ENCODE measurements around the gene SCARF1. TPM values are rescaled to one million over a fixed set of nuclear protein-coding genes. Genes with fewer than 3 reads are reported as not detected.

The SCARF1 gene
- total RNA-seq, 1 experiment from 2014 or later = 0.14 TPM

- Histone ChIP-seq H3K36me3 (ENCODE audit: control insufficient read depth, insufficient read depth, low read length) (no peaks in the 10 kb centered on the region; the same call in 1 of the 2 replicates), H3K27me3 (replicated peaks; ENCODE audit: control insufficient read depth, insufficient read depth, low read length) (no peaks in the 10 kb centered on the region), H3K4me1 (no peaks in the 10 kb centered on the region), H3K9me3 (peaks cover 6% of the 10 kb centered on the region; the same call in 1 of the 2 replicates), H3K4me3 (ENCODE audit: low read depth, low read length) (no peak overlapping the region)
- intact Hi-C loops (cut with micrococcal nuclease; ENCODE audit: unreplicated experiment) = no loop called here
- POLR2A ChIA-PET = interaction anchor here (0.5 kb wide), 1 partner anchor 23 kb away, joined by 3 read pairs; the partner anchor contains the start of gene SLC43A2
- no peak for DNase-seq
- no TSS peak for BruUV-seq (replicated peaks)
- Mint-ChIP-seq H3K27ac (ENCODE audit: unreplicated experiment) (no peak overlapping the region), H3K4me1 (ENCODE audit: low read depth, unreplicated experiment) (no peaks in the 10 kb centered on the region), H3K4me3 (ENCODE audit: unreplicated experiment) (no peak overlapping the region), H3K27me3 (ENCODE audit: insufficient read depth, unreplicated experiment) (no peaks in the 10 kb centered on the region), H3K9me3 (ENCODE audit: unreplicated experiment) (no peaks in the 10 kb centered on the region), H3K36me3 (ENCODE audit: insufficient read depth, unreplicated experiment) (peaks cover 21% of the 10 kb centered on the region)
- TF ChIP-seq CTCF (IDR thresholded peaks at IDR 0.05; ENCODE audit: insufficient read depth in 1 of 2, low read depth in 1 of 2, low read length in 1 of 2, severe bottlenecking in 1 of 2, unreplicated experiment in 1 of 2) = no peak
- CTCF ChIA-PET = interaction anchor here (0.6 to 1.3 kb wide), 2 partner anchors 31 to 88 kb away, joined by 3 to 4 read pairs; partner anchors contain the start of gene INPP5K
Measured at GRCh38 chr17:1604831-1605528, 40.6 kb downstream of the SCARF1 start.

- Mint-ChIP-seq H3K27me3 (ENCODE audit: insufficient read depth, unreplicated experiment) (no peaks in the 10 kb centered on the region), H3K36me3 (ENCODE audit: insufficient read depth, unreplicated experiment) (peaks cover 40% of the 10 kb centered on the region), H3K4me1 (ENCODE audit: low read depth, unreplicated experiment) (peaks cover 14% of the 10 kb centered on the region), H3K27ac (ENCODE audit: unreplicated experiment) (no peak overlapping the region), H3K4me3 (ENCODE audit: unreplicated experiment) (no peak overlapping the region), H3K9me3 (ENCODE audit: unreplicated experiment) (no peaks in the 10 kb centered on the region)
- no peaks in the 10 kb centered on the region for H3K36me3 ChIP-seq (ENCODE audit: control insufficient read depth, insufficient read depth, low read length)
- H3K4me1 ChIP-seq = peaks cover 26% of the 10 kb centered on the region
- POLR2A ChIA-PET = no interaction called here
- BruUV-seq (replicated peaks) = no TSS peak
- no peaks in the 10 kb centered on the region for H3K27me3 ChIP-seq (replicated peaks; ENCODE audit: control insufficient read depth, insufficient read depth, low read length)
- CTCF ChIA-PET = no interaction called here
- H3K9me3 ChIP-seq = peaks cover 6% of the 10 kb centered on the region; the same call in 1 of the 2 replicates
- DNase-seq = no peak
- no peak for TF ChIP-seq CTCF (IDR thresholded peaks at IDR 0.05; ENCODE audit: insufficient read depth in 1 of 2, low read depth in 1 of 2, low read length in 1 of 2, severe bottlenecking in 1 of 2, unreplicated experiment in 1 of 2)
- intact Hi-C loops (cut with micrococcal nuclease; ENCODE audit: unreplicated experiment) = no loop called here
- no peak overlapping the region for H3K4me3 ChIP-seq (ENCODE audit: low read depth, low read length)
Measured at GRCh38 chr17:1601571-1601970, 44.0 kb downstream of the SCARF1 start.

GRCh38 chr17:1598399-1599095 lies 47.0 kb downstream of the SCARF1 start:
- POLR2A ChIA-PET = interaction anchor here (0.6 to 1.6 kb wide), 4 partner anchors 21 to 35 kb away, joined by 3 to 9 read pairs (median 4); partner anchors contain the start of gene SLC43A2
- Mint-ChIP-seq H3K4me1 (ENCODE audit: low read depth, unreplicated experiment) (peaks cover 16% of the 10 kb centered on the region), H3K4me3 (ENCODE audit: unreplicated experiment) (peak overlapping the region; percentile 65)

More at GRCh38 chr17:1598399-1599095, 47.0 kb downstream of the SCARF1 start:
- no peak for TF ChIP-seq CTCF (IDR thresholded peaks at IDR 0.05; ENCODE audit: insufficient read depth in 1 of 2, low read depth in 1 of 2, low read length in 1 of 2, severe bottlenecking in 1 of 2, unreplicated experiment in 1 of 2)
- Histone ChIP-seq H3K36me3 (ENCODE audit: control insufficient read depth, insufficient read depth, low read length) (no peaks in the 10 kb centered on the region), H3K4me1 (peaks cover 41% of the 10 kb centered on the region), H3K9me3 (peaks cover 6% of the 10 kb centered on the region; the same call in 1 of the 2 replicates), H3K4me3 (ENCODE audit: low read depth, low read length) (no peak overlapping the region), H3K27me3 (replicated peaks; ENCODE audit: control insufficient read depth, insufficient read depth, low read length) (no peaks in the 10 kb centered on the region)
- H3K27ac Mint-ChIP-seq (ENCODE audit: unreplicated experiment) = peak overlapping the region; percentile 98
- peaks cover 34% of the 10 kb centered on the region for H3K36me3 Mint-ChIP-seq (ENCODE audit: insufficient read depth, unreplicated experiment)
- H3K27me3 Mint-ChIP-seq (ENCODE audit: insufficient read depth, unreplicated experiment) = no peaks in the 10 kb centered on the region
- CTCF ChIA-PET = interaction anchor here (0.5 to 1.5 kb wide), 7 partner anchors 24 to 461 kb away, joined by 4 to 8 read pairs (median 4); no protein-coding TSS in a partner anchor
- DNase-seq = no peak
- H3K9me3 Mint-ChIP-seq (ENCODE audit: unreplicated experiment) = no peaks in the 10 kb centered on the region
- BruUV-seq (replicated peaks) = TSS peak; percentile 76
- intact Hi-C loops (cut with micrococcal nuclease; ENCODE audit: unreplicated experiment) = loop anchor here (1.0 to 5.0 kb wide), 2 partner anchors 8 to 36 kb away; partner anchors contain the start of gene PITPNA
